Middle frontal gyrus (tissue), 1 donor: Measurements from ENCODE around the gene MAIP1.
A peak's percentile ranks its signal among the peaks of the same experiment; 100 is the strongest.

ENCODE experiments used
- DNase-seq: peaks from one replicate; pipeline ENCODE4 v3.0.0-alpha.2; 2015; ENCODE audit warnings: low spot score; ENCODE audit errors: extremely low spot score

MAIP1 gene

GRCh38 chr2:199988151-199988550, 32.8 kb downstream of the MAIP1 start:
- peak; percentile 55 for DNase-seq

- DNase-seq, result no peak
These were observed 34.4 kb downstream of the MAIP1 start for GRCh38 chr2:199989822-199990221.

- no peak for DNase-seq
These were observed 36.3 kb downstream of the MAIP1 start for GRCh38 chr2:199991691-199992090.

GRCh38 chr2:199992296-199992695, 36.9 kb downstream of the MAIP1 start:
- no peak for DNase-seq

- no peak for DNase-seq
These were observed 39.0 kb downstream of the MAIP1 start for GRCh38 chr2:199994371-199994770.

GRCh38 chr2:199994896-199995295, 39.5 kb downstream of the MAIP1 start:
- DNase-seq, result no peak

- no peak for DNase-seq
These were observed 41.9 kb downstream of the MAIP1 start for GRCh38 chr2:199997296-199997695.

- DNase-seq, result no peak
These were observed 43.8 kb downstream of the MAIP1 start for GRCh38 chr2:199999166-199999565.

- DNase-seq, result no peak
These were observed 45.2 kb downstream of the MAIP1 start for GRCh38 chr2:200000444-200001163.

- DNase-seq, result no peak
These were observed 48.1 kb downstream of the MAIP1 start for GRCh38 chr2:200003444-200003843.

GRCh38 chr2:200005675-200006074, 50.3 kb downstream of the MAIP1 start:
- DNase-seq, result no peak

- DNase-seq, result no peak
These were observed 51.9 kb downstream of the MAIP1 start for GRCh38 chr2:200007306-200007705.

GRCh38 chr2:200012401-200012800, 57.0 kb downstream of the MAIP1 start:
- DNase-seq, result peak; percentile 25
